CD4-positive, alpha-beta T cell (primary cell): ENCODE results near the gene ELMO2. TPM values are rescaled to one million over a fixed set of nuclear protein-coding genes. Genes with fewer than 3 reads are reported as not detected.

Experiments
- ATAC-seq: fragments of 200-7000 bp; cut with Tn5 transposase; one replicate; pipeline ENCODE4 v1.10.0; 2022; ENCODE audit warnings: mild to moderate bottlenecking; ENCODE audit not compliant: poor library complexity
- CTCF ChIA-PET: fragments of 350-600 bp; sonication (Branson Sonifier 250); formaldehyde crosslinking; loops from one replicate; lab custom pipeline; 2021; ENCODE audit warnings: antibody characterized with exemption, inconsistent platforms; lab: Charles Lee
- POLR2A ChIA-PET: fragments of 350-600 bp; sonication (Branson Sonifier 250); formaldehyde crosslinking; loops from one replicate; lab custom pipeline; 2021; ENCODE audit warnings: antibody characterized with exemption, inconsistent platforms; lab: Charles Lee
- DNase-seq, 14 experiments: peaks; one replicate each; pipeline ENCODE4 v3.0.0-alpha.2; 2013 to 2020; ENCODE audit warnings: mixed read lengths in 2 of 14
- H3K27ac ChIP-seq, 2 donors: one replicate each; pipeline versions ENCODE4 v1.5.1 to v1.7.0; 2013; ENCODE audit warnings: low read length in 2 of 2, low read depth in 1 of 2, mild to moderate bottlenecking in 1 of 2
- H3K27me3 ChIP-seq, 2 experiments: 1 replicate in 1 of 2; 2 replicates in 1 of 2; pipeline versions ENCODE4 v1.6.1 to v1.7.0; 2013; ENCODE audit warnings: low read length in 2 of 2, control low read depth in 1 of 2, mild to moderate bottlenecking in 1 of 2, moderate library complexity in 1 of 2; ENCODE audit not compliant: insufficient read depth in 2 of 2, control insufficient read depth in 1 of 2
- H3K36me3 ChIP-seq: one replicate; pipeline ENCODE4 v1.6.1; 2013; ENCODE audit warnings: low read length, control low read depth; ENCODE audit not compliant: insufficient read depth
- H3K4me1 ChIP-seq: one replicate; pipeline ENCODE4 v1.6.1; 2013; ENCODE audit warnings: low read length, control low read depth; ENCODE audit not compliant: insufficient read depth
- H3K4me3 ChIP-seq: one replicate; pipeline ENCODE4 v1.5.1; 2013; ENCODE audit warnings: mild to moderate bottlenecking, low read length, moderate library complexity
- H3K9me3 ChIP-seq, 2 experiments: 1 replicate in 1 of 2; 2 replicates in 1 of 2; pipeline versions ENCODE4 v1.6.1 to v1.7.0; 2013; ENCODE audit warnings: low read length in 2 of 2, mild to moderate bottlenecking in 2 of 2, control low read depth in 1 of 2, moderate library complexity in 1 of 2; ENCODE audit not compliant: control insufficient read depth in 1 of 2, insufficient read depth in 1 of 2
- H3K27ac Mint-ChIP-seq: one replicate; pipeline ENCODE4 v1.8.0; 2020; ENCODE audit warnings: mixed read lengths
- H3K27me3 Mint-ChIP-seq: one replicate; pipeline ENCODE4 v1.8.0; 2021; ENCODE audit warnings: mixed read lengths
- H3K36me3 Mint-ChIP-seq: one replicate; pipeline ENCODE4 v1.8.0; 2021; ENCODE audit warnings: low read depth, mixed read lengths
- H3K4me1 Mint-ChIP-seq: one replicate; pipeline ENCODE4 v1.8.0; 2021; ENCODE audit warnings: low read depth, mixed read lengths
- H3K4me3 Mint-ChIP-seq: one replicate; pipeline ENCODE4 v1.8.0; 2020; ENCODE audit warnings: mild to moderate bottlenecking, mixed read lengths
- H3K9me3 Mint-ChIP-seq: one replicate; pipeline ENCODE4 v1.8.0; 2020; ENCODE audit warnings: mixed read lengths
- intact Hi-C, 2 experiments: fragments of 100-400 bp; cut with DNase I in 1 of 2; cut with micrococcal nuclease in 1 of 2; formaldehyde crosslinking; loops; one replicate each; pipeline versions ENCODE4 v1.15.1 to v1.9.0; 2023 to 2025; cut with DNase I, micrococcal nuclease
- total RNA-seq, 174 experiments: library from RNA in 2 of 174; stranded (reverse) in 2 of 174; gene quantifications; one replicate each; pipeline ENCODE4 v1.2.3 and lab custom pipeline; 2021 to 2026
- TF ChIP-seq, protein P1 (sequence below): fragments of 200-600 bp; IDR thresholded peaks from one replicate; pipeline ENCODE4 v1.8.0; 2022; ENCODE audit warnings: antibody characterized with exemption, mild to moderate bottlenecking

Gene ELMO2
- total RNA-seq, 2 experiments from 2014 or later: 85.6 TPM

GRCh38 chr20:46357030-46357514, 49.3 kb downstream of the ELMO2 start:
- H3K9me3 ChIP-seq: no peaks in the 10 kb centered on the region
- H3K27ac Mint-ChIP-seq: peak overlapping the region; percentile 80
- ATAC-seq: no peak
- H3K27me3 Mint-ChIP-seq: no peaks in the 10 kb centered on the region
- DNase-seq: peak in 1 of 14 experiments; percentile 11
- peaks cover 75% of the 10 kb centered on the region for H3K36me3 Mint-ChIP-seq
- H3K27ac ChIP-seq: peak overlapping the region in 1 of 2 donors; percentile 37
- no peak overlapping the region for H3K4me3 Mint-ChIP-seq
- no peak overlapping the region for H3K4me3 ChIP-seq
- H3K36me3 ChIP-seq: peaks cover 42% of the 10 kb centered on the region
- H3K27me3 ChIP-seq: no peaks in the 10 kb centered on the region
- CTCF ChIA-PET: interaction anchor here (1.5 kb wide), 1 partner anchor 8 kb away, joined by 4 read pairs; no protein-coding TSS in a partner anchor
- POLR2A ChIA-PET: interaction anchor here (1.1 to 1.3 kb wide), 2 partner anchors 11 to 12 kb away, joined by 3 to 5 read pairs; no protein-coding TSS in a partner anchor
- H3K4me1 ChIP-seq: peaks cover 65% of the 10 kb centered on the region
- H3K4me1 Mint-ChIP-seq: peaks cover 56% of the 10 kb centered on the region
- intact Hi-C loops: no loop called here
- TF ChIP-seq, protein P1, sequence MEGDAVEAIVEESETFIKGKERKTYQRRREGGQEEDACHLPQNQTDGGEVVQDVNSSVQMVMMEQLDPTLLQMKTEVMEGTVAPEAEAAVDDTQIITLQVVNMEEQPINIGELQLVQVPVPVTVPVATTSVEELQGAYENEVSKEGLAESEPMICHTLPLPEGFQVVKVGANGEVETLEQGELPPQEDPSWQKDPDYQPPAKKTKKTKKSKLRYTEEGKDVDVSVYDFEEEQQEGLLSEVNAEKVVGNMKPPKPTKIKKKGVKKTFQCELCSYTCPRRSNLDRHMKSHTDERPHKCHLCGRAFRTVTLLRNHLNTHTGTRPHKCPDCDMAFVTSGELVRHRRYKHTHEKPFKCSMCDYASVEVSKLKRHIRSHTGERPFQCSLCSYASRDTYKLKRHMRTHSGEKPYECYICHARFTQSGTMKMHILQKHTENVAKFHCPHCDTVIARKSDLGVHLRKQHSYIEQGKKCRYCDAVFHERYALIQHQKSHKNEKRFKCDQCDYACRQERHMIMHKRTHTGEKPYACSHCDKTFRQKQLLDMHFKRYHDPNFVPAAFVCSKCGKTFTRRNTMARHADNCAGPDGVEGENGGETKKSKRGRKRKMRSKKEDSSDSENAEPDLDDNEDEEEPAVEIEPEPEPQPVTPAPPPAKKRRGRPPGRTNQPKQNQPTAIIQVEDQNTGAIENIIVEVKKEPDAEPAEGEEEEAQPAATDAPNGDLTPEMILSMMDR: no peak
- H3K9me3 Mint-ChIP-seq: no peaks in the 10 kb centered on the region

- no peak overlapping the region for H3K4me3 Mint-ChIP-seq
- CTCF ChIA-PET: no interaction called here
- peak overlapping the region; percentile 80 for H3K27ac Mint-ChIP-seq
These were observed 50.0 kb downstream of the ELMO2 start for GRCh38 chr20:46356195-46357029.

DNA sequence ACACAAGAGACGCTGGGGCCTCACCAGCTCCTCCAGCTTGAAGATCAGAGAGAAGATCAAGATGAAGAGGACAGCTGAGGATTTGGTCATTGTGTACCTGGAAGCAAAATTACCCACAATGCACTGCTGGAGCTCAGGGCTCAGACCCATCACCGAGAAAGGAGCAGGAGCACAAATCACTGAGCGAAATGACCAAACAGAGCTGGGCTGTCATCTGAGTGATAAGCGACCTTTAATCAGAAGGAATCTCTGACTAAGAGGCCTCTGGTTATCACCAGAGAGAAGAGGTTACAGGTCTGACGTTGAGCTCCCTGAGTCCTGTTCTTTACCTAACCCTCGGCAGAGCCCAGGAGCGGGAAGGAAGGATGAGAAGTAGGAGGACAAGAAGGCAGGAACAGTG, 50.6 kb downstream of the ELMO2 start:
- DNase-seq (no peak), ATAC-seq (no peak)
- Histone ChIP-seq H3K36me3 (peaks cover 51% of the 10 kb centered on the region), H3K27me3 (no peaks in the 10 kb centered on the region), H3K9me3 (no peaks in the 10 kb centered on the region), H3K4me3 (no peak overlapping the region), H3K27ac (no peak overlapping the region), H3K4me1 (peaks cover 53% of the 10 kb centered on the region)
- Mint-ChIP-seq H3K27me3 (no peaks in the 10 kb centered on the region), H3K4me3 (no peak overlapping the region), H3K4me1 (peaks cover 43% of the 10 kb centered on the region), H3K27ac (peak overlapping the region; percentile 73), H3K9me3 (no peaks in the 10 kb centered on the region), H3K36me3 (peaks cover 71% of the 10 kb centered on the region)
- TF ChIP-seq, protein P1: no peak
- intact Hi-C loops: no loop called here
- POLR2A ChIA-PET: interaction anchor here (1.1 to 1.5 kb wide), 2 partner anchors 8 to 51 kb away, joined by 6 read pairs; partner anchors contain the start of gene ELMO2
- CTCF ChIA-PET: no interaction called here

More at GRCh38 chr20:46356195-46357029, 50.0 kb downstream of the ELMO2 start:
- Mint-ChIP-seq H3K36me3 (peaks cover 71% of the 10 kb centered on the region), H3K27me3 (no peaks in the 10 kb centered on the region), H3K4me1 (peaks cover 49% of the 10 kb centered on the region), H3K9me3 (no peaks in the 10 kb centered on the region)
- Histone ChIP-seq H3K4me1 (peaks cover 58% of the 10 kb centered on the region), H3K4me3 (no peak overlapping the region), H3K36me3 (peaks cover 44% of the 10 kb centered on the region), H3K9me3 (no peaks in the 10 kb centered on the region), H3K27me3 (no peaks in the 10 kb centered on the region), H3K27ac (no peak overlapping the region)
- intact Hi-C loops: no loop called here
- ATAC-seq: no peak
- DNase-seq: no peak
- TF ChIP-seq, protein P1: no peak
- POLR2A ChIA-PET: interaction anchor here (1.1 to 1.5 kb wide), 2 partner anchors 8 to 50 kb away, joined by 6 read pairs; partner anchors contain the start of gene ELMO2
